ENCODE data around the gene IL17REL.
"Not testable (repeated sequence)": the region's sequence is repeated elsewhere in the genome, so short reads cannot be mapped to it uniquely, and the experiment has no call there.

IL17REL gene

DNA sequence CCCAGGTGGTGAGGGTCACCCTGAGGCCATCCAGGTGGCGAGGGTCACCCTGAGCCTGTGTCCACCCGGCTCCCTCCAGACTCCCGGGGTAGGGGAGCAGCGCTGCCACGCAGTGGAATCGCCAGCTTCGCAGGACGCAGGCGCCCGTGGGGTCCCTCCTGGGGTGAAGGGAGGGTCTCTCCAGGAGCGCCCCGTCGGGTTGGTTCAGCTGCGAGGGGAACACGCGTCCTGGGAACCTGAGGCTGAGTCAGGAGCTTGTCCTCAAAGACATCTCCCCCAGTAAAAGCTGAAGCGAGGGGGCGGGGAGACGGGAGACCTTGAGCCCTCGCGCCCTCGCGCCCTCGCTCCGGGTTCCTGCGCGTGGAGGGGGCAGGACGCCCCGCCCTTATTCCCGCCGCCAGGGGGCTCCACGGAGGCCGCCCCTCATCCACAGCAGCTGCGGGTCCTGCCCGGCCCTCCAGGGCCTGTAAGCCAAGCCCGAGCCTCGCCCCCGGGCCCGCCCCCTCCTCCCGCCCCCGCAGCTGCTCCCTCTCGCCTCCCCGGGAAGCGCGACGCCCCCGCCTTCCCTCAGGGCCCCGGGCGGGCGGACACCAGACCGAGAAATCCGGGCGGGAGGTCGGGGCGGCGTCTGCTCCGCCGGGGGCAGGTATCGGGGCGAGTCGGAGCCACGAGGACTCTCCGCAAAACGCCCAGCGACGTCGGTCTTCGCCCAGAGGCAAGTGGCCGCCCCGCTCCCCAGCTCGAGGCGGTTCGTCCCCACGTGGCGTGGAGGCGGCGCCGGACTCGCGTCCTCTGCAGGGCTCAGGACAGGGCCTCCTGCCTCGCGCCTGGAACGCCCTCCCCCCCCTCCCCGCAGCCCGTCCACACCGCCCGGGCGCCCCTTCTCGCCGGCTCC is 29.2 kb downstream of the IL17REL start:
- DNase-seq, result no peak

DNA sequence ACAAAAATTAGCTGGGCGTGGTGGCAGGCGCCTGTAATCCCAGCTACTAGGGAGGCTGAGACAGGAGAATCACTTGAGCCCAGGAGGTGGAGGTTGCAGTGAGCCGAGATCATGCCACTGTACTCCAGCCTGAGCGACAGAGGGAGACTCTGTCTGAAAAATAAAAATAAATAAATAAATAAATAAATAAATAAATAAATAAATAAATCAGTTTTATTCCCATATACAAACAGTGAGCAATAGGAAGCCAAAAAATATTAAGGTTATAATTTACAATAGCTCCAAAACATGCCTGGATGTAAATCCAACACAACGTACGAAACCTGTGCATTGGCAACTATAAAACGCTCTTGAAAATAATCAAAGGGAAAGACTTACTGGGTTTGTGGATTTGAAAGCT is 30.8 kb downstream of the IL17REL start:
- DNase-seq, result not testable (repeated sequence)

DNA sequence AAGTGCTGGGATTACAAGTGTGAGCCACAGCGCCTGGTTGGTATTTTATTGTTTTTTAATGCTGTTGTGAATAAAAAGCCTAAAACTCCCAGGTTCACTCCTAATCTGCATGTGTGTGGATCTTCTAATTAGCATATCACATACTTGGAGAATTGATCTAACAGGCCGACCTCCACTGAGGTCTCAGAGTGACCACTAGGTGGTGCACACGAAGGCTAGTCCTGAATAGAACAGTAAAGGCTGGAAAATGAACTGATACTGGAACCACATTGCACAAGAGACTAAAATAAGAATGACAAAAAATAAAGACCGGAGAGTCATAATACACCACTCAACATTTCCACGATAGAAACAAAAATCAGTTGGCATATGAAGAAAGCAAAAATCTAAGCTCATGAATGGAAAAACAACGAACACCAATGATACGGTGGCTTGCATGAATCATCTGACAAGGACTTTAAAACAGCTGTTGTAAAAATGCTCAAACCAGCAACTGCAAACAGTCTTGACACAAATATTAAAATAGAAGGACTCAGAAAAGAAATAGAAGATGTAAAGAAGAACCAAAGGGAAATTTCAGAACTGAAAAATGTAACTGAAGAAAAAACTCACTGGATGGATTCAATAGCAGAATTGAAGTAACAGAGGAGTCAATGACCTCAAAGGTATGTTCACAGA is 32.8 kb downstream of the IL17REL start:
- DNase-seq, result peak; percentile 39

DNA sequence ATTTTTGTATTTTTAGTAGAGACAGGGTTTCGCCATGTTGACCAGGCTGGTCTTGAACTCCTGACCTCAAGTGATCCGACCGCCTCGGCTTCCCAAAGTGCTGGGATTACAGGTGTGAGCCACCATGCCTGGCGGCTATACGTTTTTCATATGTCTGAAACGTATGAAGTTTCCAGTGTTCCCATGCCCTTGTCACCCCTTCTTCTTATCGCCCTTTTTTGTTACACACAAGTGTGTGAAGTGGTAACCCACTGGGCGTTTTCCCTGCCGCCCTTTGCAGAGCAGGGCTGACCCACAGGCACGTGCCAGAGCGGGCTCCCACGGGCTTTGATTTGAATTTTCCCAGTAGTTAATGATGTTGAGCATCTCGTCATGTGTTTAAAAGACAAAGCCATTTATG is 35.0 kb downstream of the IL17REL start:
- DNase-seq, result no peak

DNA sequence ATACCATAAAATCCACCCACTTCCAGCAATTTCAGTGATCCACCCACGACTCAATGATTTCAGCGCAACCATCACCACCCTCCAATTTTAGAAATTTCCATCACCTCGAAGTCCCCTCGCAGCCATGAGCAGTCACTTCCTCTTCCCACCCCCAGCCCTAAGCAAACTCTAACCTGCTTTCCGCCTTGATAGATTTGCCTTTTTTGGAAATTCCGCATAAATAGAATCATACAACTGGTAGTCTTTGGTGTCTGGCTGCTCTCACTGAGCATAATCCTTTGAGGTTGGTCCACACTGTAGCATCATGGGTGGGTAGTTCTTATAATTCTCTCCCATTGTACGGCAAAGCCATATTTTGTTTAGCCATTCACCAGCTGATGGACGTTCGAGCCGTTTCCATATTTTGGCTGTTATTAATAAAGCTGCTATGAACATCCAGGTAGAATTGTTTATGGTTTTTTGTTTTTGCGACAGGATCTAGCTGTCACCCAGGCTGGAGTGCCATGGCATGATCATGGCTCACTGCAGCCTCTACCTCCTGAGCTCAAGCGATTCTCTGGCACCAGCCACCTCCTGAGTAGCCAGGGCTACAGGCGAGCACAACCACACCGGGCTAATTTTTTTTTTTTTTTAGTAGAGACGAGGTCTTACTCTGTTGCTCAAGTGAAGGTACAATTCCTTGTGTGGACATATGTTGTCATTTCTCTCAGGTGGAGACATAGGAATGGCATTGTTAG is 36.0 kb downstream of the IL17REL start:
- DNase-seq, result peak; percentile 37

DNA sequence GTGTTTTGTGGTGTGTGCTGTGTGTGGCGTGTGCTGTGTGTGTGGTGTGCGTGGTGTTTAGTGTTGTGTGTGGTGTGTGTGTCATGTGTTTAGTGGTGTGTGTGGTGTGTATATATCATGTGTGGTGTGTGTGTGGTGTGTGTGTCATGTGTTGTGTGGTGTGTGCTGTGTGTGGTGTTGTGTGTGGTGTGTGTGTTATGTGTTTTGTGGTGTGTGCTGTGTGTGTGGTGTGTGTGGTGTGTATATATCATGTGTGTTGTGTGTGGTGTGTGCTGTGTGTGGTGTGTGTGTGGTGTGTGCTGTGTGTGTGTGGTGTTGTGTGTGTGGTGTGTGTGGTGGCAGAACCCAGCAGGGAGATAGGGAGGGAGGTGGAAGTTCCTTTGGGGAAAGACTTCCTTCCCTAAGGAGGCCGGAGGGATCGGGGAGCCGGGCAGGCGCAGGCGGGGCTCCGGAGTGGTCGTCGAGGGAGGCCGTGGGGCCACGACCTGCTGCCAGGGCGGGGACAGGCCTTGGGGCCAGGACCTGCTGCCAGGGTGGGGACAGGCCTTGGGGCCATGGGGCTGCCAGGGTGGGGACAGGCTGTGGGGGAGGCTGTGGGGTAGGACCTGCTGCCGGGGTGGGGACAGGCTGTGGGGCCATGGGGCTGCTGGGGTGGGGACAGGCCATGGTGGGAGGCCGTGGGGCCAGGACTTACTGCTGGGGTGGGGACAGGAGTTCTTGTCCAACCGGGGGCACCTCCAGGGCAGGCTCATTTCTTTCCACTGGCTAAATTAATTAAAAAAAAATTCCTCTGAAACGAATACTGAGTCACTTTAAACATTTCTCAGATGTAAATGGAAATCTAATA is 36.8 kb downstream of the IL17REL start:
- no peak for DNase-seq

DNA sequence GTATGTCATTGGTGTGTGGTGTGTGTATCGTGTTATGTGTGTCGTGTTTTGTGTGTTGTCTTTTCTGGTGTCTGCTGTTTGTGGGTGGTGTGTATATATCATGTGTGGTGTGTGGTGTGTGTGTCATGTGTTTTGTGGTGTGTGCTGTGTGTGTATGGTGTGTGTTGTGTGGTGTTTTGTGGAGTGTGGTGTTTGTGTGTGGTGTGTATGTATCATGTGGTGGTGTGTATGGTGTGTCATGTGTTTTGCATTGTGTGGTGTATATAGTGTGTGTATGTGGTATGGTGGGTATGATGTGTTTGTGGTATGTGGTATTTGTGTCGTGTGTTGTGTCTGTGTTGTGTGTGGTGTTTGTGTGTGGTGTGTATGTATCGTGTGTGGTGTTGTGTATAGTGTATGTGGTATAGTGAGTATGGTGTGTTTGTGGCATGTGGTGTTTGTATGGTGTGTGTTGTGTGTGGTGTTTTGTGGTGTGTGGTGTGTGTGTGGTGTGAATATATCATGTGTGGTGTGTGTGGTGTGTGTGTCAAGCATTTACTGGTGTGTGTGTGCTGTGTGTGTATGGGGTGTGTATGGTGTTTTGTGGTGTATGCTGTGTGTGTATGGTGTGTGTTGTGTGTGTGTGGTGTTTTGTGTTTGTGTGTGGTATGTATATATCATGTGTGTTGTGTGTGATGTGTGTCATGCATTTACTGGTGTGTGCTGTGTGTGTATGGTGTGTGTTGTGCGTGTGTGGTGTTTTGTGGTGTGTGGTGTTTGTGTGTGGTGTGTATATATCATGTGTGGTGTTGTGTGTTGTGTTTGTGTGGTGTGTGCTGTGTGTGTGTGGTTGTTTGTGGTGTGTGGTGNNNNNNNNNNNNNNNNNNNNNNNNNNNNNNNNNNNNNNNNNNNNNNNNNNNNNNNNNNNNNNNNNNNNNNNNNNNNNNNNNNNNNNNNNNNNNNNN is 39.3 kb downstream of the IL17REL start:
- no peak for DNase-seq

DNA sequence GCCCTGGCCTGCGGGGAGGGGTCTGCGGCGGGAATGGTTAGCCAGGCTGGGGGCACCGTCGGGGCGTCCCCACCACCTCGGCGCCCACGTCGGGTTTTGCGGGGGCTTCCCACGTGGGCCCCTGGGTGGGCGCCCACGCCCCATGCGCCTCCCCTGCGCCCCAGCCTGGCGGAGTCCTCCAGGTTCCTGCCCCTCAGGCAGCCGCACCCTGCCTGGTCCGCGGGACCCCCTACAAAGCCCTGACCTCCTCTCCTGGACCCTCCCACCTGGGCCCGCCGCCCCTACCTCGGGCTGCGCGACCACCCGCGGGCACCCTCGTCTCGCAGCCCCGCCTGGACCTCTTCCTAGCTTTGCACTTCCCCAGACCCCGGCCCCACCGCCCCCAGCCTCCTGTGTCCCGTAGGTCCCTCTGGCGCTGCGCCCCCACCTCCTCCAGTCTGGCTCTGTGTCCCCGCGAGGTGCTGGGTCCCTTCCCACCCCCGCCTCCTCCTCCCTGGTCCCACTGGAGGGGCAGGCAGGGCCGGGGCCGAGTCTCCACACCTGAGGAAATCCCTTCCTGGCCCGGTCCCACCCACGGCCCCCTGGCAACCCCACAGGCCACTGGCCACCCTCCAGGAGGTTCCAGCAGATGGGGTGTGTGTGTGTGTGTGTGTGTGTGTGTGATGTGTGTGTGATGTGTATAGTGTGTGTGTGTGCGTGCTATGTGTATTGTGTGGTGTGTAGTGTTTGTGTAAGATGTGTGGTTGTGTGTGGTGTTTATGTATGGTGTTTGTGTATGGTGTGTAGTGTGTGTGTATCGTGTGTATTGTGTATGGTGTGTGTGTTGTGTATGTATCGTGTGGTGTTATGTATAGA is 40.2 kb downstream of the IL17REL start:
- no peak for DNase-seq

DNA sequence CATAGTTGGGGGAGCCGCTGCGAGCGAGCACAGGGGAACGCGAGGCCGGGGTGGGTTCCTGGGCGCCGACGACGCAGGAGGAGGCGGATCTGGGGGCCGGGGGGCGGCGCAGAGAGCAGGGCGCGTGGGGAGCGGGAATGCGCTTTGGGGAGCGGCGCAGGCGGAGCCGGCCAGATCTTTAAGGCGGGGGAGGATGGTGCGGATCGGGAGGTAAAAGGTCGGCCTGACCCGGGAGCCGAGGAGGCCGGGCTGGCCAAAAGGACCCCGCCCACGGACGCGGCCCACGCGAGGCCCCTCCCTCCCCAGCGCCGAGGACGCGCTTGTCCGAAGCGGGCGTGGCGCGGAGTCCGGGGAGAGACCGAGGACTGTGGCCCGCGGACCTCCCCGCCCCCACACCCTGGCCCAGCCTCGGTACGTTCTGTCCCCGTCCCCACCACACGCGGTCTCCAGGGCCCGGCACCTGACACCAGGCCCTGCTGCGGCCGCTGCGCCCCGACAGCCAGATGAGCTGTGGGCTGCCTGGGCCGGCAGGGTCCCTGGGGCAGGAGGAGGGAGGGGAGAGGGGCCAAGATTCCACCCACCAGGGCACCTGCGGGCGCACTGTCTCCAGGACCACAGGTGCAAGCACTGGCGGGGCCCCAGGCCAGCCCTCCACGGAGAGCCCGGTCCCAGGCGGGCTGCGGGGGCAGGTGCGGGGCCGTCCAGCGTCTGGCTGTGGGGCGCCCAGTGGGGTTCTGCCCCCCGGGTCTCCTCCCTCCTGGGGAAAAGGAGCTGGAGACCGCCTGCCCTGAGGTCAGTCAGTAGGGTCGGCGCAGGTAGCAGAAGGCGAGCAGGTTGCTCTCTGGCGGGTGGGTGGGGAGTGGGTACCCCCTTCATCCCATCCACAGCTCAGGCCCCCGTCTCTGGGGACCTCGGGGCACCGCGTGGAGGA is 41.1 kb downstream of the IL17REL start:
- DNase-seq, result peak; percentile 43

DNA sequence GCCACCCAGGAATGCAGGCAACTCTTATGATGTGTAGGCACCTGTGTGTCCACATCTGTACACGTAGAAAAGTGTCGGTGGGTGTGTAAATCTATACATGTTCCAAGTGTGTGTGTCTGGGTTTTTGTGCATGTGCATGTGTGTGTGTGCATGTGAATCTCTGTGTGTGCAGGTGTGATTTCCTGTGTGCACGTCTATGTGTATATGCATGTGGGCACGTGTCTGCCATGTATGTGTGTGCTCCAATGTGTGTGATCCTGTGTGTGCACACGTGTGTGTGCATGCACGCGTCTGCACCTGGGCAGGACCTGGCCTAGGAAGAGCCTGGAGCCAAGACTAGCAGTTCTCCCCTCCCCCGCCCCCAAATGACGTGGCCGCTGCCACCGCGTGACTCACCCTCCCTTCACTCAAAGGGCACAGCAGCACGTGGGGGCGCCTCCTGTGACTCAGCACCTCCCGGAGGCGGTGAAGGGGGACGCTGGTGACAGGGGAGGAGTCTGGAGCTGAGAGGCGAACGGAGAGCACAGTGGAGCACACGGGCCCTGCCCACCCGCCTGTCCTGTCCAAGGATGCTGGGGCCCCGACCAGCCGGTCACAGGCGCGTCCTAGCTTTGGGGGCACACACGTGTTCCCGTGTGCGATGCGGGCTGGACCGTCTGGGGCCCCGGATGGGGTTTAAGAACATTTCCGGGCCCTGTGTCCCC is 41.9 kb downstream of the IL17REL start:
- peak; percentile 97 for DNase-seq

DNA sequence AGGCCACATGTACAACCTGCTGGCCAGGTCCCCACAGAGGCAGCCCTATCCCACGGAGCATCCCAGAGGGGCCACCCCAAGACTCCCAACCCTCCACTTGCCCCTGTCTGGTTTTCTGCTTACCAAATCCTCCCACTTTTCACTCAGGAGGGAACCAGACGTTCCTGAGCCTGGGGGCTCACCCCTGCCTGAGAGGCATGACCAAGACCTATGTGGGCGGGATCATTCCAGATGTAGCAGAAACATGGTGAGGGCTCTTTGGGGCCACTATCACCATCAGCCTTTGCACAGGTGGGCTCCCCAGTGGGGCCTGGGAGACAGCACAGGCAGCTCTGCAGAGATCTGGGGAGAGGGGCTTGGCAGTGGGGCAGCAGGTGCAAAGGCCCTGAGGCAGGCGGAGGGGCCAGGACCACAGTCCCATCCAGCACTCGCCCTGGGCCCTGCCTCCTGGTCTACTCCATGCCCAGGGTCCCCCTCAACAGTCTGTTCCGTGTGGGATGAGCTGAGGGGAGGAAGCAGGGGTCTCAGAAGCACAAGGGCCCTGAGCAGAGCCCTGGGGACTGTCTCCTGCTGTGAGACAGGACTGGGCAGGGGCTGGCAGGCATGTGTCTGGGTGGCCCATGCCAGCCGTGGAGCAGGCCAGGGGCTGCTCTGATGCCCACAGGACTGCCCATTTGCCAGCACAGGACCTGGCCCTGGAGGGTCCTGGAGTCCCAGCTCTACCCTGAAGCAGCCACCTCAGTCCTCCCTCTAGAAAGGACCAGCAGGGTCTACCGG is 42.6 kb downstream of the IL17REL start:
- no peak for DNase-seq

DNA sequence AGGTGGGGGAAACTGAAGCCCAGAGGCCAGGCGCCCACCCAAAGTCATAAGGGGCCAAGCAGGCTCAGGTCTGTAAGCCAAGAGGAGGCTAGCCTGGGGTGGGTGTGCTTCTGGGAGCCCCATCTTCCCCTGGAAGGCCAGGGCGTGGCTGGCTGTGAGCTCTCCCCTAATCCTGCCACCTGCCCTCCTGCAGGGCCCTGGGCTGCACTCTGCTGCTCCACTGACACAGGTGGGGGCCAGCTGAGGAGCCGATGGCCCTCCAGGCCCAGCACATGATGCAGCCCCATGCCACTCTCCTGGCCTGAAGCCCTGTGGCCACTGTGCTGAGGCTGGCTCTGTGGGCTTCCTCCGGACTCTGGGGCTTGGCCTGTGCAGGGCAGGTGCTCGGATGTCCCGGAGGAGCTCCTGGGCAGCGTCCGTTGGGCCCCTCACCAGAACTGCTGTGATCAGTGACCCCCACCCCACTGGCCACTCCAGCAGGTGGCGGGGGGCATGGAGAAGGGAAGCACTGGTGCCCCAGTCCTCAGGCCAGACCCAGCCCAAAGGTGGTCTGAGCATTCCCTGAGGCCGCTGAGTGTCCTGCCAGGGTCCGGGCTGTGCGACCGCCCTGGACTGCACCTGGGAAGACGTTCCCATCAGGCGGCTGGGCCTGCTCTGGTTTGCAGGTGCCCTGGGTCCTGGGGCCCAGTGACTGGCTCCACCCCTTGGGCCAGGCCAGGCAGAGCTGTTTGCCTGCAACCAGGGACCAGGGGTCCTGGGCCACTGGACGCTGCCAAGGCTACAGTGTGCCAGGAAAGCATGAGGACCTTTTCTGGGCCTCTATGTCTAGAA is 43.5 kb downstream of the IL17REL start:
- no peak for DNase-seq

DNA sequence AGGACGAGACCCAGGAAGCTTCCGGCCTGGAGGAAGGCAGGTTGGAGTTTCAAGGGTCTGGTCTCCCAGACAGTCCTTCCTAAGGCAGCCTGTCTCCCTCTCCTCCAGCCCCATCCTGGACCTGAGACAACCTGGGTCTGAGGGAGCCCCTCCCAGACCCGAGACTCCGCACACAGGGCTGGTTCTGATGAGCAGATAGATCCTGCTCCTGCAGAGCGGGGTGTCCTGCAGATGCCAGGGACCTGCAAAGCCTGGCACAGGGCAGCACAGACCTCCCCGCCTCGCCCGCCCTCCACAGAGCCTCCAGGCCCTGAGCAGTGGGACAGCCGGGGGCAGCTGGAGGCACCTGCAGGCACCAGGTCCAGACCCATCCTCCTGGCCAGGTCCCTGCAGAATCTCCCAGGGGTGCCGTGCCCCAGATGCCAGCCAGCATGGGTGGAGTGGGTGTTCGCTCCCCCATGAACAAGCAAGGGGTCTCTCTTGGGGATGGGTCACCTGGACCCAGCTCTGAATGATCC is 44.2 kb downstream of the IL17REL start:
- DNase-seq, result no peak

DNA sequence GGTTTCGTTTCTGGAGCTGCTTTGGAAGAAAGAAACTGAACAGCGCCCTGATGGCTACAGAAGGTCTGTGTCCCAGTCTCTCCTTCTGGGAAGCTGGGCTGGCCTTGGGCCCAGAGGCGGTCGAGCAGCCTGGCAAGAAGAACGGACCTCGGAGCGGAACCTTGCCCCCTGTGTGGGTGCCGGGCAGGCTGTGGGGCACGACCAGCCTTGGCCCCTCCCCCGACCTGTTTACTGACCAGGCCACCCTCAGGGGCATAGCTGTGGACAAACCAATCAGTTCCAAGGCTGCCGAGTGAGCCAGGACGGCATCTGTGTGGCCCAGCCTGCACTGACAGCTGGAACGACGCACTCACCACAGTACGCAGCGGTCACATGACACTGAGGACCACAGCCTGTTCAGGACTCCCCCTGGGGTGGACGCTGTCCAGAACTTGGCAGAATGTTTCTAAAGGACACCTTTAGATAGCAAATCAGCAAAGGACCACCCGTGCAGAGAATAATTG is 44.8 kb downstream of the IL17REL start:
- DNase-seq, result no peak

DNA sequence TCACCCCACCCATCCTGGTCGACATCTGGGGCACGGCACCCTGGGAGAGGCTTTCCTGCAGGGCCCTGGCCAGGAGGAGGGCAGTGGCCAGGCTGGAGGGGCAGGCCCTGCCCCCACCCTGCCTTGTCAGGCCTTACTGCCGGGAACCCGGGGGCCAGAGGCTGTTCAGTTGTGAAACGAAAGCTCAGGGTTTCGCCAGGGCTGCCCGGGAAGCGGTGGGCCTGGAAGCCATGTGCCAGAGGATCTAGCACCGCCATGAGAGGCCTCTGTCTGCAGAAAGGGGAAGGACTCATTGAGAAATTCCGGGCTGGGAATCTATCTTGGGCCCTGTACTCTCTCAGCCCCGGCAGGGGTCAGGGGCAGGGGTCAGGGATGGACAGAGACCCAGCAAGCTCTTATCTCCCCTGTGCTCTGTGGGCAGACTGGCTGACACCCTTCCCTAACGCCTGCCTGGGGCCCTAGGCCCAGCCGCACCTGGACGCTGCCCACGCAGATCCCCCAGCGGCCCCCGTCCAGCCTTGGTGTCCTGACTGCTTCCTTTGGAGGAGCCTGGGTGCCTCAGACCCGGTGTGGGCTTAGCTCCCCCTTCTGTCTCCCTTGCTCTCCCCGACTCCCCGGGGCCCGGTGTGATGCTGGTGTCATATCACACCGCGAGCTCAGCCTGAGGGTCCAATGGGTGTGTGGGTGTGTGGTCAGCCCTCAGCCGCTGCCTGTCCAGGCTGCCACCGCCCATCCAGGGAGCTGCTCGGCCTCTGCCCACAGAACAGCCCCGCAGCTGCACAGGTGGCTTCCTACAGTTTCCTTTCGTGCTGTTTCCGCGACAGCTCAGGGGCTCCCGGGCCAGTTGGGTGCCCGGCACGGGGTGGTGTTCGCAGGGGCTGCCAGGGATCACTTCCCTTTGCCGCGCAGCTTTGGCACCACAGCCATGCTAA is 45.5 kb downstream of the IL17REL start:
- DNase-seq, result no peak
